ENCODE results near the gene BCAS1. TPM values are rescaled to one million over a fixed set of nuclear protein-coding genes. Genes with fewer than 3 reads are reported as not detected.

The BCAS1 gene
- total RNA-seq, 2 donors from 2014 or later = not detected

GRCh38 chr20:53972179-53972578, 98.2 kb downstream of the BCAS1 start:
- H3K27ac ChIP-seq (ENCODE audit: low read depth, low read length) = no peak overlapping the region
- WGBS, 2 experiments (ENCODE audit: insufficient coverage in 1 of 2, insufficient read length in 1 of 2) = 77 to 100% methylated on average over 1 of the region's 1 CpG
- no peak overlapping the region for H3K4me3 ChIP-seq (ENCODE audit: low read length)
- no peaks in the 10 kb centered on the region for H3K4me1 Mint-ChIP-seq
- no peaks in the 10 kb centered on the region for H3K27me3 ChIP-seq (ENCODE audit: control insufficient read depth, insufficient read depth, low read length, poor library complexity, severe bottlenecking)
- no peak overlapping the region for H3K4me3 Mint-ChIP-seq
- H3K9me3 ChIP-seq (ENCODE audit: control insufficient read depth, low read length) = peaks cover 15% of the 10 kb centered on the region
- no peaks in the 10 kb centered on the region for H3K27me3 Mint-ChIP-seq (ENCODE audit: insufficient read depth)
- H3K27ac Mint-ChIP-seq = no peak overlapping the region
- H3K9me3 Mint-ChIP-seq = peaks cover 22% of the 10 kb centered on the region
- TF ChIP-seq CTCF (conservative IDR thresholded peaks at IDR 0.05) = no peak
- no peak overlapping the region for H3K9ac ChIP-seq (ENCODE audit: extremely low read depth, low read length, poor library complexity, severe bottlenecking)
- H3K36me3 Mint-ChIP-seq (ENCODE audit: low read depth) = peaks cover 2% of the 10 kb centered on the region
- no peaks in the 10 kb centered on the region for H3K4me1 ChIP-seq (ENCODE audit: control insufficient read depth, insufficient read depth, low read length)
- no peaks in the 10 kb centered on the region for H3K36me3 ChIP-seq (ENCODE audit: control insufficient read depth, insufficient read depth, low read length)
- DNase-seq = no peak

- no peaks in the 10 kb centered on the region for H3K27me3 ChIP-seq (ENCODE audit: control insufficient read depth, insufficient read depth, low read length, poor library complexity, severe bottlenecking)
- H3K36me3 Mint-ChIP-seq (ENCODE audit: low read depth) = peaks cover 2% of the 10 kb centered on the region
- no peaks in the 10 kb centered on the region for H3K4me1 ChIP-seq (ENCODE audit: control insufficient read depth, insufficient read depth, low read length)
- H3K9me3 ChIP-seq (ENCODE audit: control insufficient read depth, low read length) = peaks cover 6% of the 10 kb centered on the region
- H3K4me3 ChIP-seq (ENCODE audit: low read length) = no peak overlapping the region
- 95 to 100% methylated on average over 1 to 3 of the region's 3 CpGs for WGBS, 2 experiments (ENCODE audit: insufficient coverage in 1 of 2, insufficient read length in 1 of 2)
- no peaks in the 10 kb centered on the region for H3K36me3 ChIP-seq (ENCODE audit: control insufficient read depth, insufficient read depth, low read length)
- H3K4me3 Mint-ChIP-seq = no peak overlapping the region
- no peaks in the 10 kb centered on the region for H3K4me1 Mint-ChIP-seq
- TF ChIP-seq CTCF (conservative IDR thresholded peaks at IDR 0.05) = no peak
- no peak overlapping the region for H3K27ac Mint-ChIP-seq
- no peak overlapping the region for H3K9ac ChIP-seq (ENCODE audit: extremely low read depth, low read length, poor library complexity, severe bottlenecking)
- H3K9me3 Mint-ChIP-seq = peaks cover 13% of the 10 kb centered on the region
- DNase-seq = no peak
- H3K27ac ChIP-seq (ENCODE audit: low read depth, low read length) = no peak overlapping the region
- H3K27me3 Mint-ChIP-seq (ENCODE audit: insufficient read depth) = no peaks in the 10 kb centered on the region
These were observed 99.2 kb downstream of the BCAS1 start for GRCh38 chr20:53971096-53971683.

GRCh38 chr20:53970232-53970631, 100.2 kb downstream of the BCAS1 start:
- Histone ChIP-seq H3K27ac (ENCODE audit: low read depth, low read length) (no peak overlapping the region), H3K9me3 (ENCODE audit: control insufficient read depth, low read length) (no peaks in the 10 kb centered on the region), H3K9ac (ENCODE audit: extremely low read depth, low read length, poor library complexity, severe bottlenecking) (no peak overlapping the region), H3K4me1 (ENCODE audit: control insufficient read depth, insufficient read depth, low read length) (no peaks in the 10 kb centered on the region), H3K27me3 (ENCODE audit: control insufficient read depth, insufficient read depth, low read length, poor library complexity, severe bottlenecking) (no peaks in the 10 kb centered on the region), H3K36me3 (ENCODE audit: control insufficient read depth, insufficient read depth, low read length) (no peaks in the 10 kb centered on the region), H3K4me3 (ENCODE audit: low read length) (no peak overlapping the region)
- TF ChIP-seq CTCF (conservative IDR thresholded peaks at IDR 0.05) = no peak
- no peak for DNase-seq
- peaks cover 2% of the 10 kb centered on the region for H3K36me3 Mint-ChIP-seq (ENCODE audit: low read depth)
- H3K9me3 Mint-ChIP-seq = peaks cover 13% of the 10 kb centered on the region
- H3K4me3 Mint-ChIP-seq = no peak overlapping the region
- H3K4me1 Mint-ChIP-seq = no peaks in the 10 kb centered on the region
- WGBS, 2 experiments (ENCODE audit: insufficient coverage in 1 of 2, insufficient read length in 1 of 2) = 100% methylated on average over 1 to 2 of the region's 2 CpGs
- no peaks in the 10 kb centered on the region for H3K27me3 Mint-ChIP-seq (ENCODE audit: insufficient read depth)
- no peak overlapping the region for H3K27ac Mint-ChIP-seq
